ENCODE results near the gene MAS1. TPM values are rescaled to one million over a fixed set of nuclear protein-coding genes. Genes with fewer than 3 reads are reported as not detected.

Gene MAS1
- total and polyA plus RNA-seq, 2 donors (not counting 3 experiments of a cell fraction or from before 2014, with no cell fraction given): not detected

DNA sequence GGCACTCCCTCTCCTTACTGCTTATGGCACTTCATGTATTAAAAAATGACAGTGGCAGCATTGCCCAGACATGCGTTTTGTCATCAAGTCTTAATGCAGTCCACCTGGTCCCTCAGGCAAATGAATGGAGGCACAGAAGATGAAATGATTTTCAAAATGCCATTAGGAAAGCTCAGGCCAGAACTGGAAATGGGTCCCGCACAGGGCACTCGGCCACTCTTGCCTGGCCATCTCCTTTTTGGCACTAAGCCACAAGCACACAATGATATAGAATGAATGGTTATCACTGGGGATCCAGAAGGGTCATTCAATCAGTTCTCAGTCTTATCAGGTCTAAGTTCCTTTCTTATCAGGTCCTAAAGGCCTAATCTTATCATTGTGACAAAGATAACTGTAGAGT, 15.6 kb downstream of the MAS1 start:
- H3K4me2 ChIP-seq (ENCODE audit: insufficient read depth, low read length): no peak overlapping the region
- FAIRE-seq: no peak
- ChIA-PET POLR2A (no interaction called here), CTCF (no interaction called here)
- no peaks in the 10 kb centered on the region for H3K27me3 ChIP-seq (ENCODE audit: control insufficient read depth in 2 of 2, insufficient read depth in 2 of 2, low read length in 2 of 2)
- no peak overlapping the region for H2AFZ ChIP-seq (ENCODE audit: low read depth, low read length)
- H3K36me3 ChIP-seq (ENCODE audit: control insufficient read depth in 2 of 2, extremely low read depth in 1 of 2, insufficient read depth in 2 of 2, low read length in 2 of 2): no peaks in the 10 kb centered on the region
- TF ChIP-seq MYC (IDR thresholded peaks at IDR 0.05; ENCODE audit: low read depth, low read length) (no peak), POLR2A (IDR thresholded peaks at IDR 0.05; ENCODE audit: low read depth, low read length) (no peak), POLR2AphosphoS5 (IDR thresholded peaks at IDR 0.05; ENCODE audit: insufficient read depth, low read depth, low read length) (no peak), JUN (IDR thresholded peaks at IDR 0.05; ENCODE audit: borderline replicate concordance, insufficient read depth, insufficient read length, low read depth) (no peak), FOS (IDR thresholded peaks at IDR 0.05; ENCODE audit: borderline replicate concordance, insufficient read depth, low read length) (no peak), EZH2 (IDR thresholded peaks at IDR 0.05; ENCODE audit: borderline replicate concordance, low read depth, low read length, severe bottlenecking) (no peak), GATA2 (IDR thresholded peaks at IDR 0.05; ENCODE audit: insufficient read depth, insufficient read length, low read depth, low read length) (no peak)
- TF ChIP-seq, protein P1, sequence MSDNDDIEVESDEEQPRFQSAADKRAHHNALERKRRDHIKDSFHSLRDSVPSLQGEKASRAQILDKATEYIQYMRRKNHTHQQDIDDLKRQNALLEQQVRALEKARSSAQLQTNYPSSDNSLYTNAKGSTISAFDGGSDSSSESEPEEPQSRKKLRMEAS (IDR thresholded peaks at IDR 0.05; ENCODE audit: insufficient read depth, insufficient read length): no peak
- TF ChIP-seq, protein P2, sequence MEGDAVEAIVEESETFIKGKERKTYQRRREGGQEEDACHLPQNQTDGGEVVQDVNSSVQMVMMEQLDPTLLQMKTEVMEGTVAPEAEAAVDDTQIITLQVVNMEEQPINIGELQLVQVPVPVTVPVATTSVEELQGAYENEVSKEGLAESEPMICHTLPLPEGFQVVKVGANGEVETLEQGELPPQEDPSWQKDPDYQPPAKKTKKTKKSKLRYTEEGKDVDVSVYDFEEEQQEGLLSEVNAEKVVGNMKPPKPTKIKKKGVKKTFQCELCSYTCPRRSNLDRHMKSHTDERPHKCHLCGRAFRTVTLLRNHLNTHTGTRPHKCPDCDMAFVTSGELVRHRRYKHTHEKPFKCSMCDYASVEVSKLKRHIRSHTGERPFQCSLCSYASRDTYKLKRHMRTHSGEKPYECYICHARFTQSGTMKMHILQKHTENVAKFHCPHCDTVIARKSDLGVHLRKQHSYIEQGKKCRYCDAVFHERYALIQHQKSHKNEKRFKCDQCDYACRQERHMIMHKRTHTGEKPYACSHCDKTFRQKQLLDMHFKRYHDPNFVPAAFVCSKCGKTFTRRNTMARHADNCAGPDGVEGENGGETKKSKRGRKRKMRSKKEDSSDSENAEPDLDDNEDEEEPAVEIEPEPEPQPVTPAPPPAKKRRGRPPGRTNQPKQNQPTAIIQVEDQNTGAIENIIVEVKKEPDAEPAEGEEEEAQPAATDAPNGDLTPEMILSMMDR (IDR thresholded peaks at IDR 0.05; ENCODE audit: extremely low read depth in 1 of 2, insufficient read depth in 1 of 2, low read depth in 1 of 2, low read length in 2 of 2): no peak
- no peaks in the 10 kb centered on the region for H4K20me1 ChIP-seq (replicated peaks; ENCODE audit: control insufficient read depth, extremely low read depth, insufficient read depth, low read length)
- H3K79me2 ChIP-seq (ENCODE audit: control insufficient read depth, insufficient read depth, low read length): no peaks in the 10 kb centered on the region
- no TSS peak for BruUV-seq (replicated peaks)
- intact Hi-C loops (cut with micrococcal nuclease) (no loop called here), dilution Hi-C loops (cut with MboI; ENCODE audit: extremely low pct_ligation_motif_present, low sequenced_read_pairs) (no loop called here)
- DNase-seq (ENCODE audit: low read depth, low spot score): no peak
- H3K9ac ChIP-seq (replicated peaks; ENCODE audit: extremely low read depth, insufficient read depth, low read length): no peak overlapping the region
- H3K9me1 ChIP-seq (replicated peaks; ENCODE audit: control insufficient read depth, extremely low read depth, insufficient read depth, low read length): no peaks in the 10 kb centered on the region
- no peaks in the 10 kb centered on the region for H3K9me3 ChIP-seq (replicated peaks; ENCODE audit: control insufficient read depth, insufficient read depth, low read length)
- no peaks in the 10 kb centered on the region for H3K4me1 ChIP-seq (ENCODE audit: control insufficient read depth, extremely low read depth, insufficient read depth, low read length)
- H3K4me3 ChIP-seq (replicated peaks in 1 of 3; ENCODE audit: insufficient read depth in 1 of 3, low read depth in 1 of 3, low read length in 3 of 3): no peak overlapping the region
- H3K27ac ChIP-seq (ENCODE audit: insufficient read depth, low read depth, low read length): no peak overlapping the region
